GM18519 (cell line): ENCODE measurements around the gene CFAP91.
"Not testable (repeated sequence)": the region's sequence is repeated elsewhere in the genome, so short reads cannot be mapped to it uniquely, and the experiment has no call there.

Experiments
- ATAC-seq: cut with Tn5 transposase; IDR thresholded peaks from one replicate; pipeline ENCODE4 v1.9.1; 2021; ENCODE audit warnings: mild to moderate bottlenecking, moderate library complexity; ENCODE audit not compliant: unreplicated experiment, low FRiP score

CFAP91 gene

DNA sequence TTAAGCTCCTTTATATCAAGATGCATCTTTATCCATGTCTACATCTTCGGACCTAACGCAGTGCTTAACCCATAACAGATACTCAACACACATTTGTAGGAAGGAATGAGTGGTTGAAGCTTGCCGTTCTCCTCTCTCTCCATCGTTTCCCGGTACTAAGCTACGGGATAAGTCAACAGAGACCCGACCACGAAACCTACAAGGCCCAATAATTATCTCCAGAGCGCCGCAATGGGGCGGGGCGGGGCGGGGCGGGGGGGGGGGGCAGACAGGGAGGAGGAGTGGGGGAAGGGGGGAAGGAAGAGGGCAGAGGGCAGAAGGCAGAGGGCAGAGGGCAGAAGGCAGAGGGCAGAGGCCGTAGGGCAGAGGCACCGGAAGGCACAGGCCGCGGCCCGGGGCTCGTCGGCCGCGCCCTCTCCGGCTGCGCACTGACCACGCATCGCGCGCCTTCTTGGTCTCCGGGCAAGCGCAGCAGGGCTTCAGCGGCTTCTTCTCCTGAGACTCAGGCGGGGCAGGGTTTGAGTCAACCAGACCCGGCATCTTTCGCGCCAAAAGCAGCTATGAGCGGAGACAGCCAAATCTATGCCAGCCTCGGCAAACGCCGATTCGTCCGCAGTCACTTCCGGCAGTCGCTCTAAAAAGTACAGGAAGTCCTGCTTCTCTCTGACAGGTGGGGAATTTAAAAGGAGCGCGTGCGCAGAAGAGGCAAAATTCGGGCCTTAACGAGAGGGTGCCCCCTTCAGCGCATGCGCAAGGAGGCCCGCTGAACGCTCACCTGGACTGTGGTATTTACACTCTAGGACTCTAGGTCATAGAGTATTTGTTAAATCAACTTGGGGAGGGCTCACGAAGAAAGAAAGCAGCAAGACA, 25.8 kb upstream of the CFAP91 start, which contains the start of gene COX17:
TSS of gene COX17 (minus strand) at position 636 of the 870 bp plus-strand sequence. CDS start at position 540, 96 bp downstream.
- ATAC-seq: peak; percentile 79

DNA sequence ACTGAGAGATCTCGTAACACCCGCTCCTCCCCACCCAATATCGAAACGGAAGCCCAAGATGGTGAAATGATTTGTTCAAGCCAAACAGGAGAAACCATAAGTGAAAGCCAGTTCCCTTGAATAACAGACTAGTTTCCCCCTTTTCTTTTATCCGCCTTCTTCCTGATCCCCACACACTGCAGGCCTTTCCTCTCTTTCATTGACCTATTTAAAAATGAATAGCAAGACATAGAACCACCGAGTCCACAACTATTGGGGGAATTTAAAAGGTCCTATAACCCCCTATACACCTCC, 25.2 kb upstream of the CFAP91 start:
- no peak for ATAC-seq

DNA sequence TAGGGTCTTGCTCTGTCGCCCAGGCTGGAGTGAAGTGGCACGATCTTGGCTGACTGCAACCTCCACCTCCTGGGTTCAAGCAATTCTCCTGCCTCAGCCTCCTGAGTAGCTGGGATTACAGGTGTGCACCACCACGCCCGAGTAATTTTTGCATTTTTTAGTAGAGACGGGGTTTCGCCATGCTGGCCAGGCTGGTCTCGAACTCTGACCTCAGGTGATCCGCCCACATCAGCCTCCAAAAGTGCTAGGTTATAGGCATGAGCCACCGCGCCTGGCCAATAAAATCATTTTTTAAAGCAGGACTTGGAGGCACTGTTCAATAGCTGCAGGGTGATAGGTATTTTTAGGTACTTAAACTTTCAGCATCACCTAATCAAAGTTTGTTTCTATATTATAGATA, 24.6 kb upstream of the CFAP91 start:
- not testable (repeated sequence) for ATAC-seq

DNA sequence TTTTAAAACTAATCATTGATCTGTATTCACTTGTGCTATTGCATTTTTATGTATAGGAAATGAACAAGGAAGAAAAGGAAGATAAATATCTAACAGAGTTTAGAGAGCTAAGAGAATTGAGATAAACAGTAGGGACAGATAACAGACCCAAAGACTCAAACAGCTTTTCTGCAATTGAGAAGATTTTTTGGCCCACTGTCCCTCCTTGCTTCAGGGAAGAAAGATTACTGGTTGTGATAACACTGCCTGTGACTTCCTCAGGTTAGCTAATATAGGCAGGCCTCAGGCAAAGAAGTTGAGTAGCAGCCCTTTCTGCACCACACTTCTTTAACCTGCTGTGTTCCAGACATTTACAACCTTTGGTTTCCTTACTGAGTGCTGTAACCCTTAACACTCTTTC, 22.9 kb upstream of the CFAP91 start:
- ATAC-seq: no peak

DNA sequence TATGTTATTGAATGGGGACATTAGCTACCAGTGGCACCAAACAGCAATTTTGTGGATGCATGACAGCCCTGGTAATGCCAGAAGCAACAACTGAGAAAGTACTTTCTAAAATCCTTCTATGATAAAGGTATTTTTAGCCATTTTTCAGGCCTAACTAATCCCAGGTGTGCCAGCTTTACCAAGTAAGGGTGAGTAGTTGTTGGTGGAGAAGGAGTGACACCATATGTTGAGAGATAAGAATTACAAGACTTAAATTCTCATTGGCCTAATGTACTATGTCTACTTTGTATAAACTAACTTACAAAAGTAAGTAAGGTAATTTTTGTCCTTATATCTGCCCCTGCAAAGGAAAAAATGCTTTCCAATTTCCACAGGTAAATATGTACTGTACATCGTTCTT, 21.5 kb upstream of the CFAP91 start:
- ATAC-seq: peak; percentile 43

DNA sequence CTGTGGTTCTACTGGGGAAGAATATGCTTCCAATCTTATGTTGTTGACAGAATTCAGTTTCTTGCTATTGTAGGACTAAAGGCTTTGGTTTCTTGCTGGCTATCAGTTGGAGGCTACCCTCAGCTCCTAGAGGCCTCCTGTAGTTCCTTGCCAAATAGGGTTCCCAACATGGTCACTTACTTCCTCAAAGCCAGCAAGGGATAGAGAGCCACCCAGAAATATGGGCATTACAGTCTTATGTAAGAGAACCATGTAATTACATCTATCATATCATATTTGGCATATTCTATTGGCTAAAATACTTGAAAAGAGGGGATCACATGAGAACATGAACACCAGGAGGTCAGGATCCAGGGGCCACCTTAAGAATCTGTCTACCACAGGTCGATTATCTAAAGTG, 19.4 kb upstream of the CFAP91 start:
- no peak for ATAC-seq

DNA sequence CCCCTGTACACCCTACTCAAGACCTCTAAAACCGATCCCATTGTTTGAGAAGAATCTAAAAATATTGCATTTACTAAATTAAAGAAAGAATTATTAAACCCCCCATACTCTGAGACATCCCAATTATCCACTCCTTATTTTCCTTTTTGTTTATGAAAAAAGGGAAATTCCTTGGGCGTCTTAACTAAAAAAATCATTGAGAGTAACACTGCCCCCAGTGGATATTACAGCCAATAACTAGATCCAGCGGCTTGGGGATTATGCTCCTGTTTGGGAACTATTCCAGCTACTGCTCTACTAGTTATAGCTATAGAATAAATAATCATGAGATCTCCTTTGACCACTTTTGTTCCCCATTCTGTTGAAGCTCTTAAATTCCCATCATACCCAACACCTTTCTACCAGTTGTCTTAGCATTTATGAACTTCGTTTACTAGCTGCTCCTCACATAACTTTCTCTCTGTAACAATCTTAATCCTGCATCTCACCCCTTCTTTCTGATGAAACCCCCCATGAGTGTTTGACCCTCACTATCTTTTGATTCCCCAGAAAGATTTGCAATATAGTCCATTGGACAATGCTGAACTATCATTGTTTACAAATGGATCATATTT, 12.7 kb upstream of the CFAP91 start:
- ATAC-seq: no peak

DNA sequence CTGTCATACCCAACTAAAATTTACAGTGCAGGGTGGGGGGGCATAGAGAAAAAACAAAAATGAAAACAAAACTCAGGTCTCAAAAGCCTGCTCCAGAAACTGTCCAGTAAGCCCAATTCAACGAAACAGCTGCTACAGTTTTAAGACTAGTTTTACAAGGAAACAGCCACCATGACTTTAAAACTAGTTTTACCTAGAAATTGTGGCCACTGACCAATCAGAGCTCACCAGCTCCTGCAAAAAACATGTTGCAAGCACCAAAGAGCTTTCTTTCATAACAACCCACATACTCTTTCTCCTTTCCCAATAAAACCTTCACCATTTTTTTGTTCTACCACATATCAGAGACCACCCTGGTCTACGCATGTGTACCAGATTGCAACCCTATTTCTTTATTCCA, 7.3 kb upstream of the CFAP91 start:
- no peak for ATAC-seq

DNA sequence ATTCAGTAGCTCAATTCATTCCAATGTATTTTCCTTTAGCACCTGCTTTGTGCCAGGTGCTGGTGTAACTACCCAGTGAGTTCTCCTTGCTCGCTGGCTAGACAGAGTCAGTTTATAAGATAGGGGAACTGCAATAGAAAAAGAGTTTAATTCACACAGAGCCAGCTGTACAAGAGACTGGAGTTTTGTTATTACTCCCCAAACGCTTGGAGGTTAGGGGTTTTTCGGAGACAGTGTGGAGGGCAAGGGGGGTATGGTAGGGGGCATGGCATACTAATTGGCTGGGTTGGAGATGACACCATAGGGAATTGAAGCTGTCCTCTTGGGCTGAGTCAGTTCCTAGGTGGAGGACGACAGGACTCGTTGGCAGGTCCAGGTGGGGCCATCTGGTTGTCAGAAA, 5.4 kb upstream of the CFAP91 start:
- peak; percentile 55 for ATAC-seq

DNA sequence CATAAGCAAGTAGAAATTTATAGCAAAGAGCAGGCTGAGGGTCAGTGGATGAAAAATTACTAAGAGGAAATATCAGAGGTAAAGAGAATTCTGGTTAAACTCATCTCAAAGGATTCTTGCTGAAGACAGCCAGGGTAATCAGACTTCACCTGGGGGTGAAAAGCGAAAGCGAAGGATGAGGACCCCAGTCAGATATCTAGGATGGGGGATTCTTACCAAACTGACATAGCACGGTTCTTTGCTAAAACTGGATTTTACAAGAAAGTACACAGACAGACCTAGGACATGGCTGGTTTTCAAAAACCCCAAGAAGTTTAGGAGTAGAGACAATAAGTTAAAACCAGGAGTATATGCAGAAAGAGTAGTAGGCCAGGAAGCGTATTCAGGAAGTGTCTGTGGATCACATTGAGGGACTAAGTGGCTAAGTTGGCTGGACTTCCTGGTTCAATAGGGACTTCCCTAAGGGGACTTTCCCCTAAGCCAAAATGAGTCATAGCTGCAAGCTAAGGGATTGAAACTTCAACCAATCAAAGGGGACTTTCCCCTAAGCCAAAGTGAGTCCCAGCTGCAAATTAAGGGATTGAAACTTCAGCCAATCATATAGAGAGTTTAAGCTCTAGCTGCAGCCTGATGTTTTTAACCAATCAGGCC, 2.4 kb upstream of the CFAP91 start:
- no peak for ATAC-seq

DNA sequence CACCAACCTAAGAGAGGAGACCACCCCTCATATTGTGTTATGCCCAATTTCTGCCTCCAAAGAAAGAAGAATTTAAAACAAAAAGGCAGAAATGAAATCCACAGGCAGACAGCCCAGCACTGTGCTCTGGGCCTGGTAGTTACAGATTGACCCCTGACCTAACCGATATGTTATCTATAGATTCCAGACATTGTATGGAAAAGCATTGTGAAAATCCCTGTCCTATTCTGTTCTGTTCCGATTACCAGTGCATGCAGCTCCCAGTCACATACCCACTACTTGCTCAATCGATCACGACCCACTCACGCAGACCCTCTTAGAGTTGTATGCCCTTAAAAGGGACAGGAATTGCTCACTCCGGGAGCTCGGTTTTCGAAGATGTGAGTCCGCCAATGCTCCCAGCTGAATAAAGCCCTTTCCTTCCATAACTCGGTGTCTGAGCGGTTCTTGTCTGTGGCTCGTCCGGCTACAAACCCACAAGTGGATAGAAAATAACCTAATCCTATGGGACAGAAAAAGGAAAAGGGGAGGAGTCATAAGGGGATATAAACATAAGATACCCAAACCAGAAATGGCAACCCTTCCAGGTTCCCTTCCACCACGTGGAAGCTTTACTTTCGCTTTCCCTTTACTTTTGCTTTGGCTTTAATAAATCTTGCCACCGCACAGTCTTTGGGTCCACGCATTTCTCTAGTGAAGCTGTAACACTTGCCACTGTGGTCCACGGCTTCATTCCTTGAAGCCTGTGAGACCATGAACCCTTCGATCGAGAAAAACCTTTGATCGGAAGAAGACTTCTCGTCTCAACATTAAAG, 1.7 kb upstream of the CFAP91 start:
- no peak for ATAC-seq

DNA sequence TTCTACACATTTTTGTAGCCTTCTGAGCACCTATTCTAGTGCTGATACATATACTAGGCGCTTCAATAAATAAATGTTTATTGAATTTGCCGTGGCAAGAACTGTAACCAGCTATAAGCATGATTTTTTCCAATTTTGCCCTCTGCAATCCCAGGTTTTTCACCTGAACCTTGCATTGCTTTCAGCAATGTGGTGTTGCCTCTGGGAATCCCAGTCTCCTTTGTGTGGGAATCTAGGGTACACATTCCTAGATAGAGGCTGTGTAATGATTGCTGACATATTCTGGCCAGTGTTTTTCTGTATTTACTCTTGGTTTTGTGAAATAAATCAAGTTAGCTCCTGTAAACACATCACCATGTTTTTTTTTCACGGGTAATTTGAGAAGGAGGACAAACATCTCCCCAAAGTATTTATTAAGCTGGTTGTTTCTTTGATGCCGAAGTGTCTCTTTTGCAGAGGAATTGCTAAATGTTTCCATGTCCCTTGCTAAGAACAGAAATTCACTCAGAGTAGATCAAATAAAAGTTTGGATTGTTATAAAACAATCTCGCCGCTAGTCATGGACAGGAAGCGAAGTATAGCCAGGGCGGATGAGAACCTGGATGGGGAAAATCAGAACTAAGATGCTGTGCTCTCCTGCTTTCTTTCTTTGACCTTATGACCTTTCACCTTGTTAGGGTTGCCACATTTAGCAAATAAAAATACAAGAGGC, 1.2 kb downstream of the CFAP91 start:
- no peak for ATAC-seq

DNA sequence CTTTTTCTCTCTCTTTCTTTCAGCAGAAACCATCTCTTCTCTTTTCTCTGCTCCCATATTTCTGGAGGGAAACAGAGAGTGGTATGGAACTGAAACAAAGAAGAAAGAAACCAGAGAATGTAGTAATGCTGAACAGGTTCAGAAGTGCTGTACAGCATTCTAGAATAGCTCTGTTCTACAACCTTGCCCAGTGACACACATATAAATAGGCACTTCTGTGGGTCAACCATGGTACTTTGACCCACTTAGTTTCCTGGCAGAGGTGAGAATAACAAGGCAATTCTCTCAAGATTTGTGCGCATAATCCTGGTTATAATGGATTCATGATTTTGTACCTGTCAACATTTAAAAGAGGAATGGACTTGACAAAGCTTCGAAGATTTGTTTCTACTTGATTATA, 12.3 kb downstream of the CFAP91 start:
- ATAC-seq: no peak

DNA sequence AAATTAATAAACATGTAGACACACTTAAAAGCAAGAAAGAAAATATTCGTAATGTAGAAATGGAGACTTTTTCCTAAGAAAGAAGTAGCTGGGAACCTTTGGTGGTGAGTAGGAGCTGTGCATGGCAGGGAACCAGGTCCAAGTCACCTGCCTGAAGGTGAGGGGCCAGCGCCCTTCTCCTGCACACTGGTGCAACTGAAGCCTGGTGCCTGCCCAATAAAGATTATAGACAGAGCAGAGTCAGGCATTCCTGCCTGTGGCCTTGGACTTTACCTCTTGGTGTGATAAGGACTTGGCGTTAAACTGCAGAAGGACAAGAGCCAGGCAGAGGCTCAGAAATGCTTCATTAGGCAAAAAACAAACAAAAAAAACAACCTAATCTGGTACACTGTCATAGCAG, 14.2 kb downstream of the CFAP91 start:
- no peak for ATAC-seq

DNA sequence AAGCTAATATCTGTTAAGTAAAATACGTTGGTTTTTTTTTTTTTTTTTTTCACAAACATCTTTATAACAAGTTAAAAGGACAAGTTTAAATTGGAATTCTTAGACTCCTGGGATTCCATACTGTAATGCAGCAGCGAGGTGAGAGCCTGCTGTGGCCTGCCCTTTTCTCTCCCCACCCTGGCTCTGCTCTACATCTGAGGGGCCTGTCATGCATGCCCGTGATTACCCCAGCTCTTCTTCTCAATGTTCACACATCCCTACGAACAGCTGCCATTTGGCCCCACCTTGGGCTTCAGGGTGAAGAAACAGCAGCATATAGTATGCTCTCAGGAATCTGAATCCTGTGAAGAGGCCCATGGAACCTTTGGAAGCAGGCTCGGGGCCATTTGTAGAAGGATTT, 14.7 kb downstream of the CFAP91 start:
- ATAC-seq: no peak

DNA sequence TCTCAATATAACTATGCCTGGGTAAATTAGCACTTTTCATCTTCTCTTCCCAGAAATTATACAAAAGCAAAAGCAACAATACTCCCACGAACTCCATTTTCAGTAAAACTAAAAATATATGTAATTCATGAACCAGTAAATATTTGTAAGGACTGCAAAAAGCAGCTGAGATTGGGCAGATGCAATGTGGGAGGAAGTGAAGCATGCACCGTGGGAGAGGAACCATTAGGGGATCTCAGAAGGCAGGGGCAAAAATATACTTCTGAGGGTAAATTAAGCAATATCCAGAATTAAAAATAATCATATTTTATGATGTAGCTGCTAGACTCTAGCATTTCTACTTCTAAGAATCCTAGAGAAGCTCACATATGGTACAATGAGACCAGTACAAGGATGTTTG, 20.2 kb downstream of the CFAP91 start:
- ATAC-seq: no peak

DNA sequence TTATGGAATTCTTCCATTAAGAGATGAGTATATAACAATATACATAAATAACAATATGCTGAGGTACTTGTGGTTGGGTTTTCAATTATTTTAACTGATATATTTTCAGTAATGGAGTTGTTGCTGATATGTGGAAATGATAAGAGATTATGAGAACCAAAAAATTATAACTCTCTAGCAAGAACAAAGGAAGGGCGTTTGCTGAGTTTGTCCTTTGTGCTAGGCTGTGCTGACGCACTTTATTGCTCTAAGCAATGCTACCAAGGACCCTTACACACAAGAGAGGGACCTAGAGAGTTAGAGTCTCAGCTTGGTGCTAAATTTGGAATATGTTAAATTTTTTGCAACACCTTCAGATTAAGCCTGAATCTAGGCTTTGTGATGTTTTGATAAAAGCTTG, 24.1 kb downstream of the CFAP91 start:
- no peak for ATAC-seq

DNA sequence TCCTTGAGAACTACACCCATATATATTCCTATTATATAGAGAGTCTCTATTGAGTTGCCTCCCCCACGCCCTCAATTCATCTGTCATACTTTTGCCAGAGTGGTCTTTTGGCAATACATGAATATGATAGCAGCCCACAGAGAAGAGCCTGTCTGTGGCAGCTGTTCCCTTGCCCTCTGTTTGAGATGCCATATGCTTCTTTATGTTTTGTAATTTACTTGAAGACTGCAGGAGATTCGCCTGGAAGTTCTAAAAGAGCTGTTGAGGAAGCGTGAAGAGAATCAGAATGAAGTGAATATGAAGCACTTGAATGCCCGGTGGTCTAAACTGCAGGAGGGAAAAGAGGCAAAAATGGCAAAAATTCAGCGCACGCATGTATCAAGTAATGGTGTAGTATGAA, 27.2 kb downstream of the CFAP91 start:
- ATAC-seq: no peak

DNA sequence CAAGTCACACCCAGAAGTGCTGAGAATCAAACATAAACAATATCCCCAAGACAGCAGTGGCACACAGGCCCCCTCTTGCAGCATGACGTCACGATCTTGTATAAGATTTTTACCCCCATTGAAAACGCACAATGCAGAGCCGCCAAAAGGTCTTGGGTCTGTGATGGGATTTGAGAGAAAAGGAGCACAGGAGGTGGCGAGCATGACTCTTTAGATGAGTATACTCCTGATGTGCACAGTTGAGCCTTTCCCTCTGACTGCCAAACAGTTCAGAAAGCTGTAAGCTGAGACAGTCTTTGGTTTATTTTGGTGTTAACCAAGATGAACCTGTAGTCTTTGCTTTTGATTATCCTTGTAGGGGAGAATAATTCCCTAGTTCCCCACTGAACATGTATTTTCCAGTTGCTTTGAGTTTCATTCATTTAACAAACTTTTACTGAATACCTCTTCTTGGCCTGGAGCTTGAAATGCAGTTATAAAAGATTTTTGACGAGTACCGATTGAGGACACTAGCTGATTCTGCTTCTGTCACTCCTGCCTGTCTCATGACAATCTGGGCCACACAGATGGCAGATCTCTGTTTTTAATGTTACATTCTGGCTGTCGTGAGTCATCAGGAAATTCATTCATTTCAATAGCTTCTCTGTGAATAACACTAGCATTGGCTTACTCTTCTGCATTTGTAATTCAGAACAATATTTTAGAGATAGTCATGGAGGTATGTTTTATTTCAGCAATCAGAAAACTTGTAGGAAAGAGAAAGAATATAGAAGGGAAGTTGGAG, 28.9 kb downstream of the CFAP91 start:
- ATAC-seq: no peak

DNA sequence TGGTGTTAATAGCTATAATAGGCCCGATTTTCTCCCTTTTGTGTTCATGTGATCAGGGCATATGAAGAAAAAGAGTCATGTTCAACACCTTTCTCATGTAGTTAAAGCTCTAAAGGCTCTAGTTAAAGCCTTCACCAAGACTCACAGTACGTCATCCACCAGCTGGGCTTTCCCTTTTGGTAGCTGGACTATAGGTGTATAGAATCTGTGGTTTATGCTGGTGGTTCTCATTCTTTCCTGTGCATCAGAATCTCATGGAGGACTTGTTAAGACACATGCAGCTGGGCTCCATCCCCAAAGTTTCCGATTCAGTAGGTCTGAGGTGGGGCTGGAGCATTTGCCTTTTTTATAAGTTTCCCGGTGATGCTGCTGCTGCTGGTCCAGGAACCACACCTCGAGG, 31.0 kb downstream of the CFAP91 start:
- ATAC-seq: no peak
